ENCODE measurements around the gene FBLN5. TPM values are rescaled to one million over a fixed set of nuclear protein-coding genes. Genes with fewer than 3 reads are reported as not detected.

The FBLN5 gene
- total RNA-seq, 1 experiment from 2014 or later = 3.3 TPM

DNA sequence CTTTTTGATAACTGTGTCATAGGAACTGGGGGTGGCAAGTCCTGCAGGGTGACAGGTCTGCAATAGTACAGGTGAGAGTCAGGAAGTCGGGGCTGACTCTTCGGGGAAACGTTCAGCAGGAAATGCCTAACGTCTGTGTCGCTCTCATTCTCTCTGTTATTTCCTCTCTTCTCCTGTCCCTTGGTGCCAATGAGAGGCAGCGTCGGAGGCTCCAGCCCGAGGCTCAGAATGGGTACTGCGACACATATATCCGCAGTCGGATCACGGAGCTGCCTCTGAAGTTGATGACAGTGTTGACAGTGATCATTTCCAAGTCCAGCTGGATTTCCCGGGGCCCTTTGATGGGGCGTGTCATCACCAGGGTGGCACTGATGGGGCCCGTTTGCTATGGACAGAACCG, 77.5 kb downstream of the FBLN5 start:
- ChIA-PET CTCF (no interaction called here), RAD21 (ENCODE audit: low non-redundant PET in 1 of 2, low total read pairs in 2 of 2, uncharacterized antibody in 2 of 2, unreplicated experiment in 2 of 2) (no interaction called here), POLR2A (no interaction called here)
- peaks cover 0 to 25% of the 10 kb centered on the region in 2 experiments; a peak in 3 of 4 replicates for H3K4me1 ChIP-seq (ENCODE audit: control insufficient read depth in 1 of 2, insufficient read depth in 2 of 2, low read length in 2 of 2)
- BruUV-seq (replicated peaks) = no TSS peak
- no peak overlapping the region for H2AFZ ChIP-seq (ENCODE audit: low read depth, low read length, poor library complexity, severe bottlenecking)
- TF ChIP-seq EZH2phosphoT487 (IDR thresholded peaks at IDR 0.05; ENCODE audit: borderline replicate concordance) = no peak
- TF ChIP-seq TCF7L2 (IDR thresholded peaks at IDR 0.05; ENCODE audit: borderline replicate concordance, extremely low read depth, insufficient read depth, insufficient read length) = no peak
- 0 out of 2 replicates have a peak, but pooled peaks have one; percentile 20 for TF ChIP-seq JUND (IDR thresholded peaks at IDR 0.05)
- TF ChIP-seq, protein P1, sequence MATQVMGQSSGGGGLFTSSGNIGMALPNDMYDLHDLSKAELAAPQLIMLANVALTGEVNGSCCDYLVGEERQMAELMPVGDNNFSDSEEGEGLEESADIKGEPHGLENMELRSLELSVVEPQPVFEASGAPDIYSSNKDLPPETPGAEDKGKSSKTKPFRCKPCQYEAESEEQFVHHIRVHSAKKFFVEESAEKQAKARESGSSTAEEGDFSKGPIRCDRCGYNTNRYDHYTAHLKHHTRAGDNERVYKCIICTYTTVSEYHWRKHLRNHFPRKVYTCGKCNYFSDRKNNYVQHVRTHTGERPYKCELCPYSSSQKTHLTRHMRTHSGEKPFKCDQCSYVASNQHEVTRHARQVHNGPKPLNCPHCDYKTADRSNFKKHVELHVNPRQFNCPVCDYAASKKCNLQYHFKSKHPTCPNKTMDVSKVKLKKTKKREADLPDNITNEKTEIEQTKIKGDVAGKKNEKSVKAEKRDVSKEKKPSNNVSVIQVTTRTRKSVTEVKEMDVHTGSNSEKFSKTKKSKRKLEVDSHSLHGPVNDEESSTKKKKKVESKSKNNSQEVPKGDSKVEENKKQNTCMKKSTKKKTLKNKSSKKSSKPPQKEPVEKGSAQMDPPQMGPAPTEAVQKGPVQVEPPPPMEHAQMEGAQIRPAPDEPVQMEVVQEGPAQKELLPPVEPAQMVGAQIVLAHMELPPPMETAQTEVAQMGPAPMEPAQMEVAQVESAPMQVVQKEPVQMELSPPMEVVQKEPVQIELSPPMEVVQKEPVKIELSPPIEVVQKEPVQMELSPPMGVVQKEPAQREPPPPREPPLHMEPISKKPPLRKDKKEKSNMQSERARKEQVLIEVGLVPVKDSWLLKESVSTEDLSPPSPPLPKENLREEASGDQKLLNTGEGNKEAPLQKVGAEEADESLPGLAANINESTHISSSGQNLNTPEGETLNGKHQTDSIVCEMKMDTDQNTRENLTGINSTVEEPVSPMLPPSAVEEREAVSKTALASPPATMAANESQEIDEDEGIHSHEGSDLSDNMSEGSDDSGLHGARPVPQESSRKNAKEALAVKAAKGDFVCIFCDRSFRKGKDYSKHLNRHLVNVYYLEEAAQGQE (IDR thresholded peaks at IDR 0.05; ENCODE audit: low read depth) = no peak
- TF ChIP-seq FOSL1 (IDR thresholded peaks at IDR 0.05; ENCODE audit: low read depth) = 0 out of 2 replicates have a peak, but pooled peaks have one; percentile 13
- no peak for TF ChIP-seq CBX3 (IDR thresholded peaks at IDR 0.05; ENCODE audit: low read depth)
- TF ChIP-seq POLR2A (IDR thresholded peaks at IDR 0.05; ENCODE audit: borderline replicate concordance, extremely low read depth, insufficient read depth, insufficient read length) = no peak
- H3K27ac ChIP-seq (ENCODE audit: low read depth, low read length) = no peak overlapping the region
- peak overlapping the region; percentile 38 for H3K4me2 ChIP-seq (ENCODE audit: low read length)
- ATAC-seq (peak; percentile 38; the same call in 1 of the 2 replicates), DNase-seq (ENCODE audit: low read depth, low spot score) (no peak)
- no peak overlapping the region for H3K4me3 ChIP-seq (replicated peaks in 1 of 2; ENCODE audit: low read depth in 1 of 2, low read length in 2 of 2)
- no peaks in the 10 kb centered on the region for H3K9me3 ChIP-seq (ENCODE audit: control insufficient read depth in 1 of 2, insufficient read depth in 1 of 2, low read depth in 1 of 2, low read length in 2 of 2)
- H3K9ac ChIP-seq (ENCODE audit: low read length) = no peak overlapping the region
- H3K79me2 ChIP-seq (ENCODE audit: insufficient read depth, low read length) = no peaks in the 10 kb centered on the region
- H3K36me3 ChIP-seq (ENCODE audit: control insufficient read depth in 1 of 2, insufficient read depth in 2 of 2, low read length in 2 of 2) = no peaks in the 10 kb centered on the region
- H3K27me3 ChIP-seq (ENCODE audit: insufficient read depth, low read length) = no peaks in the 10 kb centered on the region
- no peaks in the 10 kb centered on the region for H4K20me1 ChIP-seq (ENCODE audit: insufficient read depth)
- no peaks in the 10 kb centered on the region for H3K9me2 ChIP-seq (ENCODE audit: insufficient read depth)
- intact Hi-C loops (cut with micrococcal nuclease) = no loop called here

DNA sequence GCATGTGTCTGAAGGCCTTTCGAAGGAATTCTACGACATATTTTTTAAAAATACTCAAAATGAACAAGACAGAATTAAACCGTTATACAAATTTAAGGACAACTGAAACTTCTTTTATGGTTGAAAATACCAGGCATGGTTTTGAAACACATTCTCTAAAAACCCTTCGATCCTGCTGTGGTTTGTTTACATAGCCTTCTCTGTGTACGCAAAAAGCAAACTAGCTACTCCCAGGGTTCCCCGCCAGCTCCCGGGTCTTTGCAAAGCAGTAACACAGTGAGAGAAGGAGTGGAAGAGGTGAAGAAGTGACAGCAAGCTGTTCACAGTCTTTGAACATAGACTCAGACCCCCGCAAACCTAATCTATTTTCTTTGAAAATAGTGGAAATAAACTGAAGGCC, 77.9 kb downstream of the FBLN5 start:
- CTCF ChIA-PET = no interaction called here
- peak overlapping the region; percentile 38 for H3K4me2 ChIP-seq (ENCODE audit: low read length)
- TF ChIP-seq, protein P2, sequence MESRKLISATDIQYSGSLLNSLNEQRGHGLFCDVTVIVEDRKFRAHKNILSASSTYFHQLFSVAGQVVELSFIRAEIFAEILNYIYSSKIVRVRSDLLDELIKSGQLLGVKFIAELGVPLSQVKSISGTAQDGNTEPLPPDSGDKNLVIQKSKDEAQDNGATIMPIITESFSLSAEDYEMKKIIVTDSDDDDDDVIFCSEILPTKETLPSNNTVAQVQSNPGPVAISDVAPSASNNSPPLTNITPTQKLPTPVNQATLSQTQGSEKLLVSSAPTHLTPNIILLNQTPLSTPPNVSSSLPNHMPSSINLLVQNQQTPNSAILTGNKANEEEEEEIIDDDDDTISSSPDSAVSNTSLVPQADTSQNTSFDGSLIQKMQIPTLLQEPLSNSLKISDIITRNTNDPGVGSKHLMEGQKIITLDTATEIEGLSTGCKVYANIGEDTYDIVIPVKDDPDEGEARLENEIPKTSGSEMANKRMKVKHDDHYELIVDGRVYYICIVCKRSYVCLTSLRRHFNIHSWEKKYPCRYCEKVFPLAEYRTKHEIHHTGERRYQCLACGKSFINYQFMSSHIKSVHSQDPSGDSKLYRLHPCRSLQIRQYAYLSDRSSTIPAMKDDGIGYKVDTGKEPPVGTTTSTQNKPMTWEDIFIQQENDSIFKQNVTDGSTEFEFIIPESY (IDR thresholded peaks at IDR 0.05; ENCODE audit: extremely low read depth, insufficient replicate concordance, low read length) = no peak
- TF ChIP-seq JUND (IDR thresholded peaks at IDR 0.05) (no peak), SRF (IDR thresholded peaks at IDR 0.05; ENCODE audit: low read depth) (no peak), SIN3A (IDR thresholded peaks at IDR 0.05; ENCODE audit: low read depth) (no peak), ZNF274 (IDR thresholded peaks at IDR 0.05; ENCODE audit: low read depth, low read length) (no peak)
- TF ChIP-seq, protein P3, sequence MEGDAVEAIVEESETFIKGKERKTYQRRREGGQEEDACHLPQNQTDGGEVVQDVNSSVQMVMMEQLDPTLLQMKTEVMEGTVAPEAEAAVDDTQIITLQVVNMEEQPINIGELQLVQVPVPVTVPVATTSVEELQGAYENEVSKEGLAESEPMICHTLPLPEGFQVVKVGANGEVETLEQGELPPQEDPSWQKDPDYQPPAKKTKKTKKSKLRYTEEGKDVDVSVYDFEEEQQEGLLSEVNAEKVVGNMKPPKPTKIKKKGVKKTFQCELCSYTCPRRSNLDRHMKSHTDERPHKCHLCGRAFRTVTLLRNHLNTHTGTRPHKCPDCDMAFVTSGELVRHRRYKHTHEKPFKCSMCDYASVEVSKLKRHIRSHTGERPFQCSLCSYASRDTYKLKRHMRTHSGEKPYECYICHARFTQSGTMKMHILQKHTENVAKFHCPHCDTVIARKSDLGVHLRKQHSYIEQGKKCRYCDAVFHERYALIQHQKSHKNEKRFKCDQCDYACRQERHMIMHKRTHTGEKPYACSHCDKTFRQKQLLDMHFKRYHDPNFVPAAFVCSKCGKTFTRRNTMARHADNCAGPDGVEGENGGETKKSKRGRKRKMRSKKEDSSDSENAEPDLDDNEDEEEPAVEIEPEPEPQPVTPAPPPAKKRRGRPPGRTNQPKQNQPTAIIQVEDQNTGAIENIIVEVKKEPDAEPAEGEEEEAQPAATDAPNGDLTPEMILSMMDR (IDR thresholded peaks at IDR 0.05 in 2 of 3, conservative IDR thresholded peaks at IDR 0.05 in 1 of 3; ENCODE audit: borderline replicate concordance in 1 of 3, insufficient read depth in 1 of 3, low read depth in 2 of 3, low read length in 2 of 3) = no peak
- TF ChIP-seq, protein P4, sequence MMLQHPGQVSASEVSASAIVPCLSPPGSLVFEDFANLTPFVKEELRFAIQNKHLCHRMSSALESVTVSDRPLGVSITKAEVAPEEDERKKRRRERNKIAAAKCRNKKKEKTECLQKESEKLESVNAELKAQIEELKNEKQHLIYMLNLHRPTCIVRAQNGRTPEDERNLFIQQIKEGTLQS (IDR thresholded peaks at IDR 0.05) = no peak

More for the DNA sequence above, 77.9 kb downstream of the FBLN5 start:
- Histone ChIP-seq H3K27ac (ENCODE audit: low read depth, low read length) (no peak overlapping the region), H3K27me3 (ENCODE audit: insufficient read depth, low read length) (no peaks in the 10 kb centered on the region), H3K79me2 (ENCODE audit: insufficient read depth, low read length) (no peaks in the 10 kb centered on the region), H3K36me3 (ENCODE audit: control insufficient read depth in 1 of 2, insufficient read depth in 2 of 2, low read length in 2 of 2) (no peaks in the 10 kb centered on the region), H3K4me3 (replicated peaks in 1 of 2; ENCODE audit: low read depth in 1 of 2, low read length in 2 of 2) (no peak overlapping the region), H2AFZ (ENCODE audit: low read depth, low read length, poor library complexity, severe bottlenecking) (no peak overlapping the region), H4K20me1 (ENCODE audit: insufficient read depth) (no peaks in the 10 kb centered on the region), H3K9me3 (ENCODE audit: control insufficient read depth in 1 of 2, insufficient read depth in 1 of 2, low read depth in 1 of 2, low read length in 2 of 2) (no peaks in the 10 kb centered on the region), H3K9ac (ENCODE audit: low read length) (no peak overlapping the region), H3K4me1 (ENCODE audit: control insufficient read depth in 1 of 2, insufficient read depth in 2 of 2, low read length in 2 of 2) (peaks cover 0 to 25% of the 10 kb centered on the region in 2 experiments; a peak in 3 of 4 replicates), H3K9me2 (ENCODE audit: insufficient read depth) (no peaks in the 10 kb centered on the region)
- RAD21 ChIA-PET (ENCODE audit: low non-redundant PET in 1 of 2, low total read pairs in 2 of 2, uncharacterized antibody in 2 of 2, unreplicated experiment in 2 of 2) = no interaction called here
- intact Hi-C loops (cut with micrococcal nuclease) = no loop called here
- BruUV-seq (replicated peaks) = no TSS peak
- no peak for ATAC-seq
- no peak for DNase-seq (ENCODE audit: low read depth, low spot score)
- POLR2A ChIA-PET = no interaction called here
